OCI-LY7 (cell line): Measurements from ENCODE around the gene HTR1E. TPM values are rescaled to one million over a fixed set of nuclear protein-coding genes. Genes with fewer than 3 reads are reported as not detected.
A peak's percentile ranks its signal among the peaks of the same experiment; 100 is the strongest.
"Not testable (repeated sequence)": the region's sequence is repeated elsewhere in the genome, so short reads cannot be mapped to it uniquely, and the experiment has no call there.

Source experiments
- BruUV-seq: library from RNA; stranded (reverse); fragments of 400-500 nt; replicated peaks from 2 replicates; lab custom pipeline; 2021; lab: Mats Ljungman, UMichigan
- CTCF ChIA-PET: fragments of 300-600 bp; sonication (Branson Sonifier 250); formaldehyde crosslinking; loops from one replicate; lab custom pipeline; 2022; ENCODE audit warnings: antibody characterized with exemption; ENCODE audit not compliant: unreplicated experiment; lab: Charles Lee
- POLR2A ChIA-PET: fragments of 300-600 bp; sonication (Branson Sonifier 250); formaldehyde crosslinking; loops from one replicate; lab custom pipeline; 2022; ENCODE audit warnings: antibody characterized with exemption; lab: Charles Lee
- DNase-seq: peaks from one replicate; pipeline ENCODE4 v3.0.0-alpha.2; 2015; ENCODE audit warnings: low spot score
- H2AFZ ChIP-seq: fragments of 200-600 bp; sonication (generic), shearing (Covaris generic); 2 replicates; pipeline ENCODE4 v1.6.1; 2014; ENCODE audit warnings: mild to moderate bottlenecking, antibody characterized with exemption, low read length, moderate library complexity
- H3K27ac ChIP-seq: fragments of 200-600 bp; sonication (generic); 2 replicates; pipeline ENCODE4 v1.5.1; 2014; ENCODE audit warnings: mixed run types, low read depth, mild to moderate bottlenecking, moderate library complexity, low read length, inconsistent platforms; ENCODE audit not compliant: poor library complexity, severe bottlenecking
- H3K36me3 ChIP-seq: fragments of 200-600 bp; sonication (generic); 2 replicates; pipeline ENCODE4 v1.6.1; 2014; ENCODE audit warnings: mild to moderate bottlenecking, antibody characterized with exemption, low read length, moderate library complexity, mixed read lengths; ENCODE audit not compliant: insufficient read depth
- H3K4me1 ChIP-seq: fragments of 200-600 bp; sonication (generic); 2 replicates; pipeline ENCODE4 v1.5.1; 2014; ENCODE audit warnings: mild to moderate bottlenecking, low read length; ENCODE audit not compliant: insufficient read depth, poor library complexity, severe bottlenecking
- H3K4me2 ChIP-seq: fragments of 200-600 bp; sonication (generic); 2 replicates; pipeline ENCODE4 v1.6.1; 2014; ENCODE audit warnings: mild to moderate bottlenecking, low read length
- H3K4me3 ChIP-seq: fragments of 200-600 bp; sonication (generic); 2 replicates; pipeline ENCODE4 v1.5.1; 2014; ENCODE audit warnings: mild to moderate bottlenecking, low read depth, low read length; ENCODE audit not compliant: poor library complexity, severe bottlenecking
- H3K79me2 ChIP-seq: fragments of 200-600 bp; sonication (generic); 2 replicates; pipeline ENCODE4 v1.6.1; 2016; ENCODE audit warnings: low read depth, mild to moderate bottlenecking, low read length, moderate library complexity, mixed read lengths; ENCODE audit not compliant: insufficient read depth
- H3K9me2 ChIP-seq: fragments of 200-600 bp; sonication (generic); 2 replicates; pipeline ENCODE4 v1.6.1; 2016; ENCODE audit warnings: mild to moderate bottlenecking, low read length, mixed read lengths; ENCODE audit not compliant: insufficient read depth
- H3K9me3 ChIP-seq: fragments of 200-600 bp; sonication (generic); 2 replicates; pipeline ENCODE4 v1.6.1; 2014; ENCODE audit warnings: mild to moderate bottlenecking, mixed run types, low read length, mixed read lengths
- H4K20me1 ChIP-seq: fragments of 200-600 bp; sonication (generic); 2 replicates; pipeline ENCODE4 v1.6.1; 2014; ENCODE audit warnings: mild to moderate bottlenecking, antibody characterized with exemption, low read length, moderate library complexity, mixed read lengths; ENCODE audit not compliant: insufficient read depth
- CTCF ChIP-seq: fragments of 200-600 bp; sonication (generic); conservative IDR thresholded peaks from 2 replicates; pipeline ENCODE4 v1.5.1; 2014; ENCODE audit warnings: mild to moderate bottlenecking, antibody characterized with exemption, low read length, moderate library complexity, mixed read lengths
- EZH2phosphoT487 ChIP-seq: fragments of 200-600 bp; sonication (generic); IDR thresholded peaks from 2 replicates; pipeline ENCODE4 v1.6.1; 2018; ENCODE audit warnings: low read depth, borderline replicate concordance, mild to moderate bottlenecking, mixed run types, antibody characterized with exemption, low read length, moderate library complexity, mixed read lengths
- intact Hi-C: fragments of 100-400 bp; cut with micrococcal nuclease; formaldehyde crosslinking; loops from one replicate; pipeline ENCODE4 v1.10.0; 2022; ENCODE audit not compliant: unreplicated experiment
- total RNA-seq, 2 experiments: library from RNA; depleted of rRNA in 1 of 2; stranded (reverse); fragments of >200 nt in 1 of 2; shearing (Covaris generic) in 1 of 2; gene quantifications; 2 replicates each; pipeline ENCODE4 v1.2.3, GENCODE V29; 2014 to 2022

Gene HTR1E
- total RNA-seq, 2 experiments from 2014 or later: not detected

GRCh38 chr6:86978251-86978650, 40.9 kb downstream of the HTR1E start:
- Histone ChIP-seq H2AFZ (no peak overlapping the region), H3K4me1 (no peaks in the 10 kb centered on the region), H3K9me3 (no peaks in the 10 kb centered on the region), H3K79me2 (no peaks in the 10 kb centered on the region), H3K4me2 (no peak overlapping the region), H3K36me3 (no peaks in the 10 kb centered on the region), H4K20me1 (no peaks in the 10 kb centered on the region), H3K27ac (no peak overlapping the region), H3K4me3 (no peak overlapping the region), H3K9me2 (no peaks in the 10 kb centered on the region)
- no peak for TF ChIP-seq EZH2phosphoT487
- no peak for TF ChIP-seq CTCF
- POLR2A ChIA-PET: no interaction called here
- intact Hi-C loops: no loop called here
- DNase-seq: no peak
- BruUV-seq: no TSS peak
- CTCF ChIA-PET: no interaction called here

GRCh38 chr6:87001494-87001893, 64.2 kb downstream of the HTR1E start:
- no peak overlapping the region for H3K4me3 ChIP-seq
- intact Hi-C loops: no loop called here
- H3K79me2 ChIP-seq: no peaks in the 10 kb centered on the region
- peaks cover 11% of the 10 kb centered on the region for H3K4me1 ChIP-seq
- TF ChIP-seq CTCF (no peak), EZH2phosphoT487 (no peak)
- peak overlapping the region; percentile 24; the same call in 1 of the 2 replicates for H3K4me2 ChIP-seq
- peaks cover 4% of the 10 kb centered on the region; the same call in 1 of the 2 replicates for H3K9me3 ChIP-seq
- no TSS peak for BruUV-seq
- peak; percentile 19 for DNase-seq
- H3K36me3 ChIP-seq: no peaks in the 10 kb centered on the region
- peak overlapping the region; percentile 12 for H3K27ac ChIP-seq
- no peaks in the 10 kb centered on the region for H3K9me2 ChIP-seq
- H4K20me1 ChIP-seq: no peaks in the 10 kb centered on the region
- ChIA-PET CTCF (no interaction called here), POLR2A (no interaction called here)
- no peak overlapping the region for H2AFZ ChIP-seq

- H4K20me1 ChIP-seq, H3K9me3 ChIP-seq, intact Hi-C loops, H3K4me3 ChIP-seq, H3K27ac ChIP-seq, H3K36me3 ChIP-seq, H2AFZ ChIP-seq, POLR2A ChIA-PET, H3K4me2 ChIP-seq, BruUV-seq, DNase-seq, CTCF ChIA-PET, H3K79me2 ChIP-seq, H3K9me2 ChIP-seq: not testable (repeated sequence)
- H3K4me1 ChIP-seq: peaks cover 11% of the 10 kb centered on the region
Observed at GRCh38 chr6:87002391-87002790, 65.1 kb downstream of the HTR1E start.

GRCh38 chr6:87006541-87006940, 69.2 kb downstream of the HTR1E start:
- H3K4me3 ChIP-seq, BruUV-seq, H3K27ac ChIP-seq, H3K9me3 ChIP-seq, DNase-seq, H3K4me1 ChIP-seq, H3K36me3 ChIP-seq, H2AFZ ChIP-seq, intact Hi-C loops, H3K4me2 ChIP-seq, CTCF ChIA-PET, H3K9me2 ChIP-seq, H3K79me2 ChIP-seq, POLR2A ChIA-PET, H4K20me1 ChIP-seq: not testable (repeated sequence)

- H2AFZ ChIP-seq, H3K36me3 ChIP-seq, BruUV-seq, intact Hi-C loops, CTCF ChIA-PET, DNase-seq, H3K9me3 ChIP-seq, H3K4me1 ChIP-seq, H3K4me2 ChIP-seq, H3K4me3 ChIP-seq, POLR2A ChIA-PET, H3K79me2 ChIP-seq, H4K20me1 ChIP-seq, H3K9me2 ChIP-seq, H3K27ac ChIP-seq: not testable (repeated sequence)
Observed at GRCh38 chr6:87009581-87009980, 72.3 kb downstream of the HTR1E start.
